HepG2 (cell line): ENCODE measurements around the gene AADACL2. TPM values are rescaled to one million over a fixed set of nuclear protein-coding genes. Genes with fewer than 3 reads are reported as not detected.

Experiments used
- ATAC-seq: fragments of 200-7000 bp; cut with Tn5 transposase; 3 replicates; pipeline ENCODE4 v1.9.1; 2020; ENCODE audit warnings: mild to moderate bottlenecking, moderate library complexity
- BruUV-seq: library from RNA; stranded (reverse); fragments of 400-500 nt; replicated peaks from 2 replicates; lab custom pipeline; 2021; lab: Mats Ljungman, UMichigan
- CTCF ChIA-PET: fragments of 300-600 bp; formaldehyde crosslinking; extraction: SDS; loops from one replicate; lab custom pipeline; 2021; ENCODE audit warnings: low total read pairs, inconsistent platforms, low intra/inter-chr PET ratio; lab: Yijun Ruan, JAX
- POLR2A ChIA-PET: fragments of 350-600 bp; sonication (Branson Sonifier 250); formaldehyde crosslinking; loops from one replicate; lab custom pipeline; 2020; ENCODE audit warnings: antibody characterized with exemption, inconsistent platforms; lab: Yijun Ruan, JAX
- DNase-seq: peaks from one replicate; pipeline ENCODE4 v3.0.0-alpha.2; 2015; ENCODE audit warnings: low spot score
- FAIRE-seq: peaks from 3 replicates; lab custom pipeline; 2011; peaks lifted over from hg19 to GRCh38; lab: Jason Lieb, UNC
- H2AFZ ChIP-seq: one replicate; pipeline ENCODE4 v1.6.1; 2011; ENCODE audit warnings: low read length, inconsistent platforms
- H3K27ac ChIP-seq: fragments of 300-600 bp; 3 replicates; pipeline ENCODE4 v1.8.0; 2011; ENCODE audit warnings: mixed run types, mild to moderate bottlenecking, mixed read lengths, low read length, inconsistent platforms; ENCODE audit not compliant: insufficient read depth; ENCODE audit errors: extremely low read length
- H3K27me3 ChIP-seq, 2 experiments: fragments of 200-600 bp in 1 of 2; 2 replicates in 1 of 2; 3 replicates in 1 of 2; pipeline versions ENCODE4 v1.6.0 to v1.8.0; 2011; ENCODE audit warnings: low read length in 2 of 2, mild to moderate bottlenecking in 2 of 2, moderate library complexity in 2 of 2, inconsistent platforms in 1 of 2; ENCODE audit not compliant: insufficient read depth in 2 of 2, control insufficient read depth in 1 of 2
- H3K36me3 ChIP-seq, 2 experiments: fragments of 200-600 bp in 1 of 2; replicated peaks in 1 of 2; 2 replicates in 1 of 2; 3 replicates in 1 of 2; pipeline versions ENCODE4 v1.5.1 to v1.8.0; 2011; ENCODE audit warnings: low read length in 2 of 2, inconsistent platforms in 1 of 2; ENCODE audit not compliant: insufficient read depth in 2 of 2, control insufficient read depth in 1 of 2
- H3K4me1 ChIP-seq: 2 replicates; pipeline ENCODE4 v1.5.1; 2012; ENCODE audit warnings: low read length, inconsistent platforms; ENCODE audit not compliant: insufficient read depth
- H3K4me2 ChIP-seq: 2 replicates; pipeline ENCODE4 v1.6.0; 2011; ENCODE audit warnings: low read depth, low read length, inconsistent platforms
- H3K4me3 ChIP-seq, 3 experiments: fragments of 200-600 bp in 1 of 3; sonication (generic), shearing (Covaris generic) in 1 of 3; replicated peaks in 1 of 3; 2 replicates each; pipeline ENCODE4 v1.5.1; 2011 to 2016; ENCODE audit warnings: low read length in 3 of 3, inconsistent platforms in 2 of 3, low read depth in 2 of 3, mild to moderate bottlenecking in 2 of 3, control low read depth in 1 of 3, mixed read lengths in 1 of 3; ENCODE audit not compliant: insufficient read depth in 1 of 3
- H3K79me2 ChIP-seq: one replicate; pipeline ENCODE4 v1.6.1; 2011; ENCODE audit warnings: low read length, inconsistent platforms; ENCODE audit not compliant: insufficient read depth
- H3K9ac ChIP-seq: 2 replicates; pipeline ENCODE4 v1.6.0; 2011; ENCODE audit warnings: mild to moderate bottlenecking, low read depth, low read length, inconsistent platforms; ENCODE audit not compliant: insufficient read depth
- H3K9me3 ChIP-seq: 2 replicates; pipeline ENCODE4 v1.5.1; 2012; ENCODE audit warnings: mild to moderate bottlenecking, low read length
- H4K20me1 ChIP-seq: 2 replicates; pipeline ENCODE4 v1.6.0; 2011; ENCODE audit warnings: inconsistent platforms, mild to moderate bottlenecking, low read length, moderate library complexity; ENCODE audit not compliant: insufficient read depth
- AKAP8 ChIP-seq: sonication (generic); formaldehyde crosslinking; IDR thresholded peaks from 2 replicates; pipeline ENCODE4 v1.5.1; 2020; ENCODE audit warnings: mild to moderate bottlenecking, missing genetic modification reagents
- GTF2F1 ChIP-seq: fragments of 150-350 bp; IDR thresholded peaks from 2 replicates; pipeline ENCODE4 v1.6.1; 2014; ENCODE audit warnings: low read length
- HMGXB4 ChIP-seq, 2 experiments: sonication (generic) in 1 of 2; formaldehyde crosslinking in 1 of 2; IDR thresholded peaks; 2 replicates each; pipeline versions ENCODE4 v1.4.0 to v1.6.1; 2018 to 2020; ENCODE audit warnings: missing genetic modification reagents in 2 of 2, borderline replicate concordance in 1 of 2, low read depth in 1 of 2, mild to moderate bottlenecking in 1 of 2, missing biosample characterization in 1 of 2
- RBAK ChIP-seq: sonication (generic); formaldehyde crosslinking; IDR thresholded peaks from 2 replicates; pipeline ENCODE4 v1.5.1; 2020; ENCODE audit warnings: mild to moderate bottlenecking, missing genetic modification reagents
- SAFB2 ChIP-seq: sonication (generic); formaldehyde crosslinking; IDR thresholded peaks from 2 replicates; pipeline ENCODE4 v1.5.1; 2020; ENCODE audit warnings: missing genetic modification reagents, low read depth, mild to moderate bottlenecking, borderline replicate concordance
- SOX5 ChIP-seq: IDR thresholded peaks from 2 replicates; pipeline ENCODE4 v1.6.1; 2016; ENCODE audit warnings: borderline replicate concordance
- TP53 ChIP-seq: sonication (generic); formaldehyde crosslinking; conservative IDR thresholded peaks from 2 replicates; pipeline ENCODE4 v1.4.0; 2020; ENCODE audit warnings: missing genetic modification reagents
- ZNF282 ChIP-seq: fragments of 450-650 bp; IDR thresholded peaks from 2 replicates; pipeline ENCODE4 v1.6.1; 2018; ENCODE audit not compliant: partially characterized antibody
- ZNF333 ChIP-seq: sonication (generic); formaldehyde crosslinking; IDR thresholded peaks from 2 replicates; pipeline ENCODE4 v1.4.0; 2020; ENCODE audit warnings: mild to moderate bottlenecking, missing genetic modification reagents, borderline replicate concordance
- ZNF382 ChIP-seq: sonication (generic); formaldehyde crosslinking; IDR thresholded peaks from 2 replicates; pipeline ENCODE4 v1.5.0; 2020; ENCODE audit warnings: missing genetic modification reagents, mild to moderate bottlenecking, borderline replicate concordance
- WGBS: methylation state at CpG from one replicate; pipeline ENCODE4 v1.1.6; 2017; ENCODE audit warnings: low lambda C conversion rate; 5-methylcytosine and 5-hydroxymethylcytosine counted together
- in situ Hi-C: cut with HindIII; loops from 2 replicates; pipeline ENCODE4 v1.10.0; 2017; ENCODE audit warnings: low pct_unique_long_range_greater_than_20kb; ENCODE audit not compliant: extremely low pct_ligation_motif_present
- intact Hi-C: fragments of 100-400 bp; cut with micrococcal nuclease; formaldehyde crosslinking; loops from one replicate; pipeline ENCODE4 v1.10.0; 2022; ENCODE audit not compliant: unreplicated experiment
- polyA plus RNA-seq, 8 experiments: library from polyadenylated mRNA; depleted of rRNA in 3 of 8; stranded (reverse) in 7 of 8; unstranded in 1 of 8; fragments of >200 nt; fragmentation: Illumina TruSeq in 4 of 8; extraction: Trizol in 4 of 8; gene quantifications; 2 replicates each; pipeline versions ENCODE4 v1.2.1 to v1.2.3, GENCODE V29; 2011 to 2016; ENCODE audit warnings: low read depth in 4 of 8, missing spikeins in 1 of 8, mixed read lengths in 1 of 8; ENCODE audit not compliant: insufficient read depth in 1 of 8
- total RNA-seq, 5 experiments: library from RNA; depleted of rRNA; stranded (reverse); fragments of >200 nt; fragmentation: Illumina TruSeq; extraction: Trizol; gene quantifications; 2 replicates each; pipeline ENCODE4 v1.2.3, GENCODE V29; 2016; ENCODE audit warnings: low read depth in 1 of 5

AADACL2 gene
- total and polyA plus RNA-seq, 2 of the 13 experiments (the other 11 are each of a cell fraction or from before 2014, with no cell fraction given) = not detected

DNA sequence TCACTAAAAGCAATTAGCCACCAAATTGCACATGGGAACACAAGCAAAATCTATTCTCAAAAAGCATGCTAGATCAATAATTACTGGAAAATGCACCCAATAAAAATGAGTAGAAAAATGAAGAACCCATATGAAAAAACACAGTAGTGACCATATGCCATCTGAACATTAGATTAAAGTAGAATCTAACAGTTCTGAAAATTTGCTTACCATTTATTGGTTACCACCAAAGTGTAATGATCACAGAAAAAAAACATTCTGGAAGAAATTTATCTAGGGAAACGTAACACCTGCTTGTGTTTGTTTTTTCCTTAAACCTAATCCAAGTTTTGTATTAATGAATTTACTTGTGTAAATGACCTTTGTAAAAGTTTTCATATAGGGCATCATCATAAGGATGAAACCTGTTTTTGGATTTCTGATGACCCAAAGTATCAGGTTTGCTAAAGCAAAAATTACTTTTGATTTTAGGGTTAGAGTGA, 42.6 kb downstream of the AADACL2 start:
- Histone ChIP-seq H3K4me3 (no peak overlapping the region), H4K20me1 (no peaks in the 10 kb centered on the region), H3K36me3 (no peaks in the 10 kb centered on the region), H3K9ac (no peak overlapping the region), H3K9me3 (no peaks in the 10 kb centered on the region), H3K27ac (no peak overlapping the region), H3K4me1 (peaks cover 35% of the 10 kb centered on the region), H3K4me2 (no peak overlapping the region), H2AFZ (no peak overlapping the region), H3K79me2 (no peaks in the 10 kb centered on the region), H3K27me3 (no peaks in the 10 kb centered on the region)
- TF ChIP-seq AKAP8 (CRISPR knock-in tag) (no peak), ZNF333 (CRISPR knock-in tag) (no peak), GTF2F1 (no peak), SOX5 (CRISPR knock-in tag) (no peak), HMGXB4 (CRISPR knock-in tag; IDR thresholded peaks at IDR 0.05; ENCODE audit: borderline replicate concordance in 1 of 2, low read depth in 1 of 2) (no peak), TP53 (CRISPR knock-in tag) (no peak)
- intact Hi-C loops (no loop called here), in situ Hi-C loops (loop anchor here (25.0 kb wide), 1 partner anchor 564 kb away; the partner anchor contains the start of gene GPR171)
- DNase-seq (no peak), ATAC-seq (no peak), FAIRE-seq (no peak)
- WGBS = 93% methylated on average over 1 of the region's 1 CpG
- ChIA-PET POLR2A (no interaction called here), CTCF (no interaction called here)
- no TSS peak for BruUV-seq

DNA sequence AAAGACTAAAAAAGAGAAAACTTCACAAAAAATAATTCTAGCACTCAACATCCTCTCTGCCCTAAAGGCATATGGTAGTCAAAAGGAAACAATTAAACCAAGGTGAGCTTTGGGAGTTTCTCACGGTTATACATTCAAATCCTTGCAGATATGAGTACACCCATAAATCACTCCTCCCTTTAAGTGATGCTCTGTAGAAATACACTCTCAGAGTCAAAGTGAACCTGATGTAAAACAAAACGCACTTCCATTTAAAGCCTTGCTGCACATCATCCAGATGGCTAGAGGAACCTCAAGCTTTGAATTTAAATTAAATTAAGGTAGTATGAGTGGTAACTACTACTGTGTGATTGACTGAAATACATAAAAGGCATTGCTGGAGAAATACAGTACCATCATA, 44.2 kb downstream of the AADACL2 start:
- DNase-seq (no peak), ATAC-seq (no peak), FAIRE-seq (no peak)
- Histone ChIP-seq H3K9ac (no peak overlapping the region), H2AFZ (no peak overlapping the region), H3K4me1 (peaks cover 20% of the 10 kb centered on the region), H3K9me3 (no peaks in the 10 kb centered on the region), H3K27ac (no peak overlapping the region), H3K4me3 (no peak overlapping the region), H3K27me3 (no peaks in the 10 kb centered on the region), H3K36me3 (no peaks in the 10 kb centered on the region), H3K4me2 (no peak overlapping the region), H4K20me1 (no peaks in the 10 kb centered on the region), H3K79me2 (no peaks in the 10 kb centered on the region)
- no TSS peak for BruUV-seq
- in situ Hi-C loops = loop anchor here (25.0 kb wide), 1 partner anchor 566 kb away; the partner anchor contains the start of gene GPR171
- intact Hi-C loops = no loop called here
- ChIA-PET CTCF (no interaction called here), POLR2A (no interaction called here)
- 96% methylated on average over 2 of the region's 2 CpGs for WGBS
- no peak for TF ChIP-seq ZNF282
- no peak for TF ChIP-seq SAFB2 (CRISPR knock-in tag)
- no peak for TF ChIP-seq RBAK (CRISPR knock-in tag)
- no peak for TF ChIP-seq ZNF382 (CRISPR knock-in tag)
